Activated CD4-positive, alpha-beta T cell treated with anti-CD3 and anti-CD28 coated beads for 48 hours (primary cell): ENCODE data around the gene MAMDC4.

Experiments used
- DNase-seq: peaks from one replicate; pipeline ENCODE4 v3.0.0-alpha.2; 2020

MAMDC4 gene

GRCh38 chr9:136849960-136850865 is 1.9 kb upstream of the MAMDC4 start:
- no peak for DNase-seq

- no peak for DNase-seq
These were observed 1.0 kb upstream of the MAMDC4 start for GRCh38 chr9:136850866-136851775.

- DNase-seq, result no peak
These were observed 784 bp downstream of the MAMDC4 start for GRCh38 chr9:136852664-136853595.

DNA sequence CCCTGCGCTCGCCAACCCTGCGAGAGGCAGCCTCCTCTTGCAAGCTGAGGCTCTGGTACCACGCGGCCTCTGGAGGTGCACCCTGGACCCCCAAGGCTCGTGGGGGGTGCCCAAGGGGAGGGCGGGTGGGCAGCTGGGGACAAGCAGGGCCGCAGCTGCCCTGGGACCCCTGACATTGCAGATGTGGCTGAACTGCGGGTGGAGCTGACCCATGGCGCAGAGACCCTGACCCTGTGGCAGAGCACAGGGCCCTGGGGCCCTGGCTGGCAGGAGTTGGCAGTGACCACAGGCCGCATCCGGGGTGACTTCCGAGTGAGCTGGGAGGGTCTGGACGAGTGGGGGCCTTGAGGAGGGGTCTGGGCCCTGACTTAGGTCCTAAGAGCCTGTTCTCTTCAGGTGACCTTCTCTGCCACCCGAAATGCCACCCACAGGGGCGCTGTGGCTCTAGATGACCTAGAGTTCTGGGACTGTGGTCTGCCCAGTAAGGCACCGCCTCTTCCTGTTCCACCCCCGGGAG is 1.5 kb downstream of the MAMDC4 start:
- DNase-seq, result no peak

GRCh38 chr9:136854113-136854841 is 2.1 kb downstream of the MAMDC4 start:
- DNase-seq, result no peak

DNA sequence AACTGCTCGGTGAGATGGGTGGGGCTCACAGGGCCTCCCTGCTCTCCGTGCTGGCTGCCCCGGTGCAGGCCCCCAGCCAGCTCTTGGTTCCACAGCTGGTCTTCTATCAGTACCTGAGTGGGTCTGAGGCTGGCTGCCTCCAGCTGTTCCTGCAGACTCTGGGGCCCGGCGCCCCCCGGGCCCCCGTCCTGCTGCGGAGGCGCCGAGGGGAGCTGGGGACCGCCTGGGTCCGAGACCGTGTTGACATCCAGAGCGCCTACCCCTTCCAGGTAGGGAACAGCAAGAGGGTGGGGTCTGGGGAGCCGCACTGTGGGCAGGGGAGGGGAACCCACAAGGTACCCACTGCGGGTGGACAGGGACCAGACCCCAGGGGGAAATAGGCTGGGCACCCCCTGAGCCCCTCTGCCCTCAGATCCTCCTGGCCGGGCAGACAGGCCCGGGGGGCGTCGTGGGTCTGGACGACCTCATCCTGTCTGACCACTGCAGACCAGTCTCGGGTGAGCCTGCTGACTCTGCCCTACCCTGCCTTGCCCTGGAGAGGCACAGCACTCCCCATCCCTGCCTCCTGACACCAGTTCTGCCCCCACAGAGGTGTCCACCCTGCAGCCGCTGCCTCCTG is 2.8 kb downstream of the MAMDC4 start:
- no peak for DNase-seq

- DNase-seq, result no peak
These were observed 3.4 kb downstream of the MAMDC4 start for GRCh38 chr9:136855461-136856078.

- no peak for DNase-seq
These were observed 3.9 kb downstream of the MAMDC4 start for GRCh38 chr9:136856079-136856476.

DNA sequence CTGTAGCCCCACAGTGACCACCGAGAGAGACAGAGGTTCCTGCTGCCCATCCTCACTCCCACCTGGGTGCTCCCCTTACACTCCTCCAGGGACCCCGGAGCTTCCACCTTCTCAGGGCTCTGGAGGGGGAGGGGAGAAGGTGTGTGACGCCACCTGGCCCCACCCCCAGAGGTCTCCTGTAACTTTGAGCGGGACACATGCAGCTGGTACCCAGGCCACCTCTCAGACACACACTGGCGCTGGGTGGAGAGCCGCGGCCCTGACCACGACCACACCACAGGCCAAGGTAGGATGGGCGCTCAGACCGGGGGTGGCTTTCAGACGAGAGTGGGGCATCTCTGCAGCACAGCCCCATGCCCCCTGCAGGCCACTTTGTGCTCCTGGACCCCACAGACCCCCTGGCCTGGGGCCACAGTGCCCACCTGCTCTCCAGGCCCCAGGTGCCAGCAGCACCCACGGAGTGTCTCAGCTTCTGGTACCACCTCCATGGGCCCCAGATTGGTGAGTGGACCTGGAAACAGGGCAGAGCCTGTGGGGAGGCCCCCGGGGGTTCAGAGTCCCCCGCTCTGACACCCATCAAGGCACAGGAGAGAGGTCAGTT is 4.5 kb downstream of the MAMDC4 start:
- DNase-seq, result no peak

- DNase-seq, result no peak
These were observed 5.0 kb downstream of the MAMDC4 start for GRCh38 chr9:136857166-136857565.

- no peak for DNase-seq
These were observed 5.7 kb downstream of the MAMDC4 start for GRCh38 chr9:136857581-136858412.

- no peak for DNase-seq
These were observed 6.3 kb downstream of the MAMDC4 start for GRCh38 chr9:136858452-136858843.

- DNase-seq, result no peak
These were observed 7.0 kb downstream of the MAMDC4 start for GRCh38 chr9:136858844-136859757.

GRCh38 chr9:136860529-136860928 is 8.4 kb downstream of the MAMDC4 start:
- no peak for DNase-seq

GRCh38 chr9:136860933-136861873 is 9.1 kb downstream of the MAMDC4 start:
- DNase-seq, result no peak

GRCh38 chr9:136861874-136862457 is 9.8 kb downstream of the MAMDC4 start:
- DNase-seq, result no peak
